ENCODE data around the gene NHERF2.
"Not testable (repeated sequence)": the region's sequence is repeated elsewhere in the genome, so short reads cannot be mapped to it uniquely, and the experiment has no call there.

NHERF2 gene

DNA sequence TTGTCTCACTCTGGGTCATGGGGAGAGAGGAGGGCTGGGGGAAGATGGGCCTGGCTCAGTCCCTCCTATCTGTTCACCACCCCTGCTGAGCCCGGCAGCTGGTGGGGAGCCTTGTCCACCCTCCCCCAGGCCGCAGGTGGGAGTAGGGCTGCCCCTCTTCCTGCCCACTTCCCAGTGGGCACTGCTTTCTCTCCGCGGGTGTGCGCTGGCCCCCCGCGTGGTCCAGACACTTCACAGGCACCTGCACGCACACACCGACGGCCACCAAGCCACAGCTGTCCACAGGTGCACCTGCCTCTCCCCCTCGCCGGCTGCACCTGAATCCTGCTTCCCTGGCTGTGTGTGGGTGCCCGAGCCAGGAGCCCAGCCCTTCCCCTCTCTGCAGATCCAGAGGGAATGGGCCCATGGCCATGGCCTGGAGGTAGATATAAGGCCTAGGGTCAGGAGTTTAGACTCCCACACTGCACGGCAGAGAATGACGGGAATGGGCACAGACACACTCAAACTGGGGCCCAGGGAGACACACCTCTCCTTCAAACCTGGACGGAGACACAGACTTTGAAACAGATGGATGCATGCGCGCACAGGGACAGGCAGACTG is 2.0 kb downstream of the NHERF2 start:
- DNase-seq = no peak

DNA sequence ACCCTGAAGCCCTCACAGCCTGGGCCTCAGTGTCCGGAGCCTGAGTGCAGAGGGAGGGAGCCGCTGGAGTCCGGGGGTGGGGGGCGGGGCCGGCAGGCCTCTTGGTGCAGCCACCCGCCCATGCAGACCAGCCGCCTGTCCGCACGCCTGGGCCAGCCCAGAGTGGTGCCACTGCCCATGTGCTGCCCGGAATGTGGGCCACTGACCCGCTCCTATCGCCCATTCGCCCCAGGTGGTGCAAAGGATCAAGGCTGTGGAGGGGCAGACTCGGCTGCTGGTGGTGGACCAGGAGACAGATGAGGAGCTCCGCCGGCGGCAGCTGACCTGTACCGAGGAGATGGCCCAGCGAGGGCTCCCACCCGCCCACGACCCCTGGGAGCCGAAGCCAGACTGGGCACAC is 2.6 kb downstream of the NHERF2 start:
- DNase-seq = no peak

- no peak for DNase-seq
These were observed 3.3 kb downstream of the NHERF2 start for GRCh38 chr16:2030036-2030435.

- no peak for DNase-seq
These were observed 4.4 kb downstream of the NHERF2 start for GRCh38 chr16:2031081-2031577.

GRCh38 chr16:2032285-2033056 is 5.8 kb downstream of the NHERF2 start:
- DNase-seq = no peak

GRCh38 chr16:2033057-2033908 is 6.6 kb downstream of the NHERF2 start:
- DNase-seq = no peak

GRCh38 chr16:2033909-2034695 is 7.4 kb downstream of the NHERF2 start:
- DNase-seq = not testable (repeated sequence)

DNA sequence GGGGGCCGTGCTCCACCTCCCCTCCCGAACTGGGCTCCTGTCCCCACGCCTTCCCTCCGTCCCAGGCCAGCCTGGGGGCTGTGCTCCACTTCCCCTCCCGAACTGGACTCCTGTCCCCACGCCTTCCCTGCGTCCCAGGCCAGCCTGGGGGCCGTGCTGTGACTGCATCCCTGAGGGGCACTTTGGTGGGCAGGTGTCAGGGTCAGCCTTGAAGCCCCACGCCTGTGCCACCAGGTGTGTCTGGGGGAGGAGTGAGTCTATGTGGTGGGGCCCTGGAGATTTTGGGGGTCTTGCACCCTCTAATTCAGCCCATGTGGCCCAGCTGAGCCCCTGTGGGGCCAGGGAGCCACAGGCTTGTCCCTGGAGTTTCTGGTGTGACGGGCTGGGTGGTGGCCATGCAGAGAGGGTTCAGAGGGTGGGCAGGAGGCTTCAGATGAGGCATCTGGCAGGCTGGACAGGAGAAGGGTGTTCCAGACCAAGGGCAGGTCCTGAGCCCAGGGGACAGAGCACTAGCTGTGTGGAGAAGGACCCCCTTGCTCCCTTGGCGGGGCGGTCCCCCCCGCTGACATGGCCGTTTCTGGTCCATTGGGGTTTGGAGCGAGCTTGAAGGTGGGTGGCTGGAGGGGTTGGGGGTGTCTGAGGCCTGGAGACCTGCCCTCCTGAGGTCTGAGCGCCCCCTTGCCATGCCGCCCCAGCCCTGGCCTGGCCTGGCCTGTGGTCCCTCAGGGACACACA is 8.2 kb downstream of the NHERF2 start:
- no peak for DNase-seq

- DNase-seq = no peak
These were observed 8.9 kb downstream of the NHERF2 start for GRCh38 chr16:2035431-2036199.

DNA sequence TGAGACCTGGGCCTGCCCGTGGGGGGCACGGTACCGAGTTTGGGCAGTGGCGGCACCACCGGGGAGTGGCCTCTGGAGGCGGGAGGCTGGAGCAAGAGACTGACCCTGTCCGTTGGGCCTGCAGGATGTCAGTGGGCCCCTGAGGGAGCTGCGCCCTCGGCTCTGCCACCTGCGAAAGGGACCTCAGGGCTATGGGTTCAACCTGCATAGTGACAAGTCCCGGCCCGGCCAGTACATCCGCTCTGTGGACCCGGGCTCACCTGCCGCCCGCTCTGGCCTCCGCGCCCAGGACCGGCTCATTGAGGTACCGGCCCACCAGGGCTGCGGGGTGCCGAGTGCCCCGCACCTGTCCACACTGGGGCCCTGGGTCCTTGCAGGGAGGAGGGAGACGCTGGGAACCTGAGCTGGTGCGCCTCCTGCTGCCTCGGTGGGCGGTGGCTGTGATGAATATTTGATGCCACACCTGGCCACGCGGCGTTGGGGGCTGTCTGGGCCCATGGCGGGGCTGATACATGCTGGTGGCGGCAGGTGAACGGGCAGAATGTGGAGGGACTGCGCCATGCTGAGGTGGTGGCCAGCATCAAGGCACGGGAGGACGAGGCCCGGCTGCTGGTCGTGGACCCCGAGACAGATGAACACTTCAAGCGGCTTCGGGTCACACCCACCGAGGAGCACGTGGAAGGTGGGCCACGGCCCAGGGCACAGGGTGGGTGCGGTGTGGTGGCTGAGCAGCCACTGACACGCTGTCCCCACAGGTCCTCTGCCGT is 9.7 kb downstream of the NHERF2 start:
- no peak for DNase-seq

DNA sequence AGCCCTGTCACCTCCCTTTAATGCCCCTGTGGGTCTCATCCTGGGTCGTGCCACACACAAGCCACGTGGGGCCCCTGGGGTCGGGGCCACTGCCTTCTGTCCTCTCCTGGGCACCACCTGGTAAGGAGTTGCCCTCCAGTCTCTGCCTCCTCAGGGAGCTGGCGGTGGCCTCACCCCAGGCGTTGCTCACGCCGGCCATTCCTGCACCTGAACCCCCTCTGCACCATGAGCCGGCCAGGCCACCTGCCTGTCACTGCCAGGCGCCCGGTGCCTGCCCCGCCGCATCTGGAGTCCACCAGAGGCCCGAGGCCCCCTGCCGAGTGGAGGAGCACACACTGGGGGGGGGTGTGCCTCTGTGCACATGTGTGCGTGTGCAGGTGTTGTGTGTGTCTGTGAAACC is 10.4 kb downstream of the NHERF2 start:
- DNase-seq = no peak

- no peak for DNase-seq
These were observed 11.1 kb downstream of the NHERF2 start for GRCh38 chr16:2037647-2038381.

GRCh38 chr16:2038382-2039231 is 11.9 kb downstream of the NHERF2 start:
- no peak for DNase-seq

- no peak for DNase-seq
These were observed 12.8 kb downstream of the NHERF2 start for GRCh38 chr16:2039274-2040031.

GRCh38 chr16:2040041-2040786 is 13.5 kb downstream of the NHERF2 start:
- no peak for DNase-seq

GRCh38 chr16:2040787-2041522 is 14.3 kb downstream of the NHERF2 start:
- no peak for DNase-seq
